Cardiac septum (tissue), 1 donor: Measurements from ENCODE around the gene CNTNAP2. TPM values are rescaled to one million over a fixed set of nuclear protein-coding genes. Genes with fewer than 3 reads are reported as not detected.
"Not testable (repeated sequence)": the region's sequence is repeated elsewhere in the genome, so short reads cannot be mapped to it uniquely, and the experiment has no call there.

Source experiments
- DNase-seq: peaks from one replicate; pipeline ENCODE4 v3.0.0-alpha.2; 2020; ENCODE audit warnings: low spot score
- intact Hi-C: fragments of 100-400 bp; cut with DNase I; formaldehyde crosslinking; loops from one replicate; pipeline ENCODE4 v1.14.0; 2022
- total RNA-seq: library from RNA; stranded (reverse); fragmentation: NEBNext Ultra II Directional; extraction: Animal tissue kit (Norgen Biotek cat#: 25700); gene quantifications from one replicate; pipeline ENCODE4 v1.2.1, GENCODE V29; 2021
- donor health status: DM: no; HTN: no; CAD: no.

The CNTNAP2 gene
- total RNA-seq, 1 donor from 2014 or later: 0.22 TPM

DNA sequence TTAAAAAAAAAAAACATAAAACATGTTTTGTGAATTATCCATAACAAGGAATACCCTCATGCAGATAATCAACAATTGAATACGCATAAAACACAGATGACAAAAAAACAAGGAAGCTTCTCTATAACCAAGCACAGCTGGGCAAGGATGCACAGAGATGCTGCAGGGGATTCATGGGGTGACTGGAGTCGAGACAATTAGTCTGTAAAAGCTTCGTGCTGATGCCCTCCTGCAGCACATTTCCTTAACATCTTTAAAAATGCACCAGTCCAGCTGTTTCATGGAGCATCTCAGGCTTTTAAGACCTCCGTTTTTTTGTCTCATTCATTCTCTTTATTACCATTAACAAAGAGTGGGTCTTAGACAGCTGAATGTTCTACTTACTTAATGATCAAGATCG lies 1680.0 kb downstream of the CNTNAP2 start:
- DNase-seq: no peak
- intact Hi-C loops: no loop called here

GRCh38 chr7:147798001-147798400 lies 1681.4 kb downstream of the CNTNAP2 start:
- intact Hi-C loops: no loop called here
- DNase-seq: no peak

- DNase-seq, intact Hi-C loops: not testable (repeated sequence)
Measured at GRCh38 chr7:147801762-147802161, 1685.2 kb downstream of the CNTNAP2 start.

DNA sequence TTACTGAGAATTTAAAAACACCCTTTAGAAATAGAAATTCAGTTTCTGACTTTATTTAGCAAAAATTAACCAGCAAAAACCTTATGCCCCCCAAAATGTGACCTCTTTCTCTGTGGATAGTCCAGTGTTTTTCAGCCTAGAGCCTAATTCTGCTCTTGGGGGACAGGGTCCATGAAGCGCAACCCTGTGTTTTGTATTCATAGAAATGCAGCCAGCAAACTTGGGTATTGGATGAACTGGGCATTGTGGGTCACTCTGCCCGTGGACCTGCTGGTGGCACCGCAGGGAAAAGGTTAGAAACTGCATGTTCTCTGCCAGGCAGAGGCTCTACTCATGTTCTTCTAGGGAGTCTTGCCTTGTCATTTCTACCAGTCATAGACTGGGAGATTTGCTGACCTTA lies 1686.5 kb downstream of the CNTNAP2 start:
- intact Hi-C loops: no loop called here
- no peak for DNase-seq

- intact Hi-C loops: no loop called here
- DNase-seq: no peak
Measured at GRCh38 chr7:147803606-147804005, 1687.0 kb downstream of the CNTNAP2 start.

GRCh38 chr7:147804032-147804431 lies 1687.4 kb downstream of the CNTNAP2 start:
- no peak for DNase-seq
- intact Hi-C loops: no loop called here

DNA sequence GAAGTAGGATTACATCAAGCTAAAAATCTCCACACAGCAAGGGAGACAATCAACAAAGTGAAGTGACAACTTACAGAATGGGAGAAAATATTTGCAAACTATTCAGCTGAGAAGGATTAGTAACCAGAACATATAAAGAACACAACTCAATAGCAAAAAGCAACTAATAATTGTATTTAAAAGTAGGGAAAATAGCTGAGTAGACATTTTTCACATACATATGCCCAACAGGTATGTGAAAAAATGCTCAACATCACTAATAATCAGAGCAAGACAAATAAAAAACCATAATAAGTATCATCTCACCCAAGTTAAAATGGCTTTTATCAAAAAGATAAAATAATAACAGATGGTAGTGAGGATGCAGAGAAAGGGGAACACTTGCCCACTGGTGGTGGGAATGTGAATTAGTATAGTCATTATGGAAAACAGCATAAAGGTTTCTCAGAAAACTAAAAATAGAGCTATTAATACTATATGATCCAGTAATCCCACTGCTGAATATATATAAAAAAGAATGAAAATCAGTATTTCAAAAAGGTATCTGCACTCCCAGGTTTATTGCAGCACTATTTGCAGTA lies 1689.5 kb downstream of the CNTNAP2 start:
- intact Hi-C loops: no loop called here
- no peak for DNase-seq

- no peak for DNase-seq
- intact Hi-C loops: no loop called here
Measured at GRCh38 chr7:147809786-147810185, 1693.2 kb downstream of the CNTNAP2 start.

DNA sequence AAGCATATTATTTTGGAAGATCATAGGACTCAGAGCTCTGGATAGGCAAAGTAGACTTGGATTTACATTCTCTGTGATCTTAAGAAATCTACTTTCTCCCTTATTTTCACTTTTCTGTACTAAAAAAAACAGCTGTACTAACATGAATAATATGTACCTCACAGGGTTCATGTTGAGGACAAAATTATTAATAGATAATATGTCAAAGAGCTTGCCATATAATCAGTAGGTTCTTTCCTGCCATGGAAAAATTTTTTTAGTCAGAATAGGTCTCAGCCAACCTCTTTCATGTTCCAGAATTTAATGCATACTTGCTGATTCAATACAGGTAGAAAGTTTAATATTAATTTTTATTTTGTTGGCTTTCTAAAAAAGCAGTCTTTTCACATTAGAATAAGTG lies 1693.7 kb downstream of the CNTNAP2 start:
- intact Hi-C loops: no loop called here
- no peak for DNase-seq

- intact Hi-C loops: no loop called here
- DNase-seq: no peak
Measured at GRCh38 chr7:147811923-147812322, 1695.3 kb downstream of the CNTNAP2 start.

- intact Hi-C loops: no loop called here
- no peak for DNase-seq
Measured at GRCh38 chr7:147813316-147813715, 1696.7 kb downstream of the CNTNAP2 start.

DNA sequence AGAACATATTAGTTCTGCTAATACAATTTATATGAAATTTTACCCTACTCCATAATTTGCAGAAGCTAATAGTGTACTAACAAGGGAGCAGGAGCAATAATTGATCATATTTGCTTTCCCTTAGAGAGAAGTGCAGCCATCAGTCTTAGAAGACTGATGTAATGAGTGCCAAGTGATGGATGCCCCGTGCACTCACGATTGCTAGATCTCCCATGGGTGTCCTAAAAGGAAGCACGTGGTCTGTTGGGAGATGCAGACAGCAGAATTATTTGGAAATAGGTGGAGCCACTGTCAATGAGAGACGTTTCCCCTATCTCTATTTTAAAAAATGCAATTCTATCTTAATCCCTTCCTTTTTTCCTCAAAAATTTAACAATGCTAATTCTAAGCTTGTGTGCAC lies 1701.7 kb downstream of the CNTNAP2 start:
- no peak for DNase-seq
- intact Hi-C loops: no loop called here

DNA sequence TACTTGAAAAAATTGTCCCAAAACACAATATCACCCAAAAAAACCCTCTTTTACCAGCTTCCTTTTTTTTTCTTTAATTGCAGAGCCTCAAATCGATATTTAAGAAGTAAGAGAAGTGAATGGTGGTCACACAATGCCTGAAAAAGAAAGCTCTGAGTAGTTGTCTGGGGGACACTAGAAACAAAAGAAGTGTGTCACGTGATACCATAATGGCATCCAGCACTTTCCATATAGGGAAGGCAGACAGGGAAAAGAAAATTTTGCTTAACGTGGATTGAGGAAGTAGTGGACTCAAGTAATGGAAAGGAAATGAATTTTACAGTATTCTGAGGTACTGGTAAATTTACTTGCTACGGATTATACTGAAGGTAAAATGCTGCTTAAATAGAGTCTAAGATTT lies 1708.1 kb downstream of the CNTNAP2 start:
- intact Hi-C loops: no loop called here
- DNase-seq: no peak

DNA sequence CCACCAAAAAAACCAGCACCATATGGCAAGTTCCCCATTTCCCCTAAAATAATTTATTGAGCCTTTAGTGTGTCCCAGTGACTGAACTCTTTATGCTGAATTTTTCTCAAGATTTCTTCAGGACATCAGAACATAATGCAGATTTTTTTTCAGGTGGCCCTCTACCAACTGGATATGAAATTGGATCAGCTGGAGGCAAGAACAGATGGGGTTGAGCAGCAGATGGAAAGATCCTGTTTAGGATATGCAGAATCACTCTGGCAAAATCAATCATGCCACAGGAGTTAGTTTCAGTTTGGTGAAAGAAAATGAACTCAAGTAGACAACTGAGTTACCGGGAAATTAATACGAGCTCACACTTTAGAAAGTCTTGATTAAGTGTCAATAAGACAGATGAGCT lies 1712.4 kb downstream of the CNTNAP2 start:
- no peak for DNase-seq
- intact Hi-C loops: no loop called here

DNA sequence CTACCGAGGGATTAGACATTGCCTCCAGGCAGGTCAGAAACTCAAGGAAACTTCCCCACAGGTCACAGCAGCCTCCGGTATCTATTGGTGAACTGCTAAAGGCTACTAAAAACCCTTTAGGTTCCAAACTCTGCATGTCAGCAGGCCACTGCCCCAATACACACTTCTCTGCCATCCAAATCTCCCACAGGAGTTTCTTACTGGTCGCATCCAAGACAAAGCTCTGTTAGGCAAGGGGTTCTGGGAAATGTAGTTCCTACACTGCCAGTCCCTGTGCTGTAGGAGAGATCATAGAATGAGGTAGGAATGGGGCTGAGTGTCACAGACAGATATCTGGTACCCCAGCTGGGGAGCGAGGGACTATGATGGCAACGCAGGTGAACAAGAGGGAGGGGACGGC lies 1717.0 kb downstream of the CNTNAP2 start:
- intact Hi-C loops: no loop called here

GRCh38 chr7:147833970-147834369 lies 1717.4 kb downstream of the CNTNAP2 start:
- DNase-seq: no peak
- intact Hi-C loops: no loop called here

More for the DNA sequence above, 1717.0 kb downstream of the CNTNAP2 start:
- DNase-seq: no peak

DNA sequence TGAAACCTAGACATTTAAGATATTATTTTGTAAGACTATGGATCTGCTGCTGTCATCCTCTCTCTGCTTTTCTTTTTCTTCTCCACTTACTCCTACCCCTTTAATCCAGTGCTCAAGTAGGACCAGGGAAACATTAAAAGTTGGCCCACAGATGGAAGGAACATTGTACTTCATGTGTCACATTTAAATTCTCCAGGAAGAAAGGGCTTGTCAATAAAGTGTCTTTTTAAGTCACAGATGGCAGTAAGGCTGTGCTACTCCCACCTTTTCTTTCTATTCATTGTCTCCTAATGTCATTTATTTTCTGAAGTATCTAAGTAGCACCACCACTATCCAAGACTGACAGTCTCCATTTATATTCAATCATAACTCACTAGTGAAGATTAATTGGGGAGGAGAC lies 1736.2 kb downstream of the CNTNAP2 start:
- intact Hi-C loops: no loop called here

GRCh38 chr7:147857152-147858140 lies 1740.8 kb downstream of the CNTNAP2 start:
- DNase-seq: no peak
- intact Hi-C loops: no loop called here

More for the DNA sequence above, 1736.2 kb downstream of the CNTNAP2 start:
- no peak for DNase-seq

- DNase-seq: no peak
- intact Hi-C loops: no loop called here
Measured at GRCh38 chr7:147858421-147858820, 1741.8 kb downstream of the CNTNAP2 start.

DNA sequence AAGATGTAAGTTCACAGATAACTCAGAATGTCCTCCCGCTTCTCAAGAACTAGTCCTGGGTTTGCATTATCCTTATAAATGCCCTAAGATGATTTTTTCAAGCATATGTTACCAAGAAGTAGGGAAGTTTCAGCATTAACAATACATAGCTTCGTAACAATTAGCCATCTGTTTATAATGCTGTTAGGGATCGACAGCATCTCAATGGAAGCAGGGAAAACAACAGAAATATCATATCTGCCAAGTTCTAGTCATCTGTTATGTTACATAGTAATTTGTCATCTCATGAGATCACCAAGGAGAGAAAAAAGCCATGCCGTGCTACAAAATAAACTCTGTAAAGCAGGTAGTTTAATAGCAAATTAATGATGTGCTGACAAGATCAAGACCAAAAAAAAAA lies 1742.4 kb downstream of the CNTNAP2 start:
- intact Hi-C loops: no loop called here
- DNase-seq: no peak

DNA sequence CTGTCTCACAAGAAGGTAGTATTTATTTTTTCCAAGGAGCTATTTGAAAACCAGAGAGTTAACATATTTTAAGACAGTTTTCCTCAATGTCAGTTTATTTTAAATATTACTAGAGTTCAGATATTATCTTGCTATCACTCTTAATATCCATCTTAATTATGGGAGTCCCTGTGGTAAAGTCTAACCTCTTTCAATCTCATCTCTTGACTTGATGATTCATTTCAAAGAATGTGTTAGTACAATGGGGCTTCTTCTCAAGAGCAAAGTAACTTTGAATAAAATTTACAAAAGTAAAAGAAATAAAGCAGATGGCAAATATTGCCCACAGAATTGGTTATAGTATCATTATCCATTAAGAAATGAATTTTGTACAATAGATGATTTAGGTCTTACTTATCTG lies 1742.9 kb downstream of the CNTNAP2 start:
- intact Hi-C loops: no loop called here
- no peak for DNase-seq
